Colonic mucosa (tissue), 4 donors: Measurements from ENCODE around the gene SLC15A3. TPM values are rescaled to one million over a fixed set of nuclear protein-coding genes. Genes with fewer than 3 reads are reported as not detected.
"Not testable (repeated sequence)": the region's sequence is repeated elsewhere in the genome, so short reads cannot be mapped to it uniquely, and the experiment has no call there.

ENCODE experiments used
- DNase-seq: peaks from one replicate; pipeline ENCODE4 v3.0.0-alpha.2; 2020
- H3K27ac ChIP-seq: fragments of 200-600 bp; one replicate; pipeline ENCODE4 v1.8.0; 2021
- H3K27me3 ChIP-seq: fragments of 200-600 bp; one replicate; pipeline ENCODE4 v1.8.0; 2021
- H3K36me3 ChIP-seq: fragments of 200-600 bp; one replicate; pipeline ENCODE4 v1.8.0; 2021
- H3K4me1 ChIP-seq: fragments of 200-600 bp; one replicate; pipeline ENCODE4 v1.8.0; 2021; ENCODE audit warnings: mild to moderate bottlenecking
- H3K4me3 ChIP-seq: fragments of 200-600 bp; one replicate; pipeline ENCODE4 v1.8.0; 2021
- H3K9ac ChIP-seq, 2 donors: one replicate each; pipeline ENCODE4 v1.7.0; 2013; ENCODE audit warnings: control low read depth in 2 of 2, low read depth in 2 of 2, low read length in 2 of 2
- H3K9me3 ChIP-seq: fragments of 200-600 bp; one replicate; pipeline ENCODE4 v1.8.0; 2021
- CTCF ChIP-seq: fragments of 200-600 bp; IDR thresholded peaks from one replicate; pipeline ENCODE4 v1.8.0; 2022; ENCODE audit warnings: antibody characterized with exemption, mild to moderate bottlenecking
- intact Hi-C: fragments of 100-400 bp; cut with DNase I; formaldehyde crosslinking; loops from one replicate; pipeline ENCODE4 v1.14.1; 2022
- total RNA-seq, 2 donors: library from RNA; stranded (reverse); fragmentation: NEBNext Ultra II Directional in 1 of 2; extraction: Animal tissue kit (Norgen Biotek cat#: 25700) in 1 of 2; gene quantifications; one replicate each; pipeline ENCODE4 v1.2.1, GENCODE V29; 2021
- donor health status: healthy.
- donor health status: DM: no; HTN: no; CAD: no.
- donor health status: DM: no; HTN: no; CAD: no.

SLC15A3 gene
- total RNA-seq, 2 donors from 2014 or later, result 6.6 to 14.4 TPM

- Histone ChIP-seq H3K36me3 (no peaks in the 10 kb centered on the region), H3K9ac (peak within 1 kb of the TSS; percentile 88 to 90), H3K4me1 (peaks cover 4% of the 10 kb centered on the region), H3K27me3 (no peaks in the 10 kb centered on the region), H3K27ac (peak within 1 kb of the TSS; percentile 73), H3K9me3 (no peaks in the 10 kb centered on the region), H3K4me3 (peak within 1 kb of the TSS; percentile 78)
- no peak for TF ChIP-seq CTCF
- intact Hi-C loops, result no loop called here
- peak; percentile 91 for DNase-seq
These were observed 38.0 kb downstream of the SLC15A3 start, which contains the start of gene TMEM109 for GRCh38 chr11:60913793-60914632. TSS of gene TMEM109 (plus strand) at chr11:60914158. CDS start at chr11:60919694, 5,536 bp downstream.

GRCh38 chr11:60912851-60913528 is 39.0 kb downstream of the SLC15A3 start:
- no peak for TF ChIP-seq CTCF
- DNase-seq, result no peak

GRCh38 chr11:60912223-60912850 is 39.6 kb downstream of the SLC15A3 start:
- TF ChIP-seq CTCF, result no peak
- no peaks in the 10 kb centered on the region for H3K36me3 ChIP-seq
- no peak overlapping the region for H3K27ac ChIP-seq

More at GRCh38 chr11:60912851-60913528, 39.0 kb downstream of the SLC15A3 start:
- Histone ChIP-seq H3K36me3 (no peaks in the 10 kb centered on the region), H3K4me3 (peak overlapping the region; percentile 78), H3K9me3 (no peaks in the 10 kb centered on the region), H3K27me3 (no peaks in the 10 kb centered on the region), H3K27ac (peak overlapping the region; percentile 73), H3K9ac (peak overlapping the region; percentile 88 to 90), H3K4me1 (peaks cover 4% of the 10 kb centered on the region)
- intact Hi-C loops, result no loop called here

GRCh38 chr11:60910711-60911380 is 41.1 kb downstream of the SLC15A3 start:
- no peak for TF ChIP-seq CTCF
- peaks cover 4% of the 10 kb centered on the region for H3K4me1 ChIP-seq
- intact Hi-C loops, result no loop called here

More at GRCh38 chr11:60912223-60912850, 39.6 kb downstream of the SLC15A3 start:
- DNase-seq, result no peak
- intact Hi-C loops, result no loop called here
- Histone ChIP-seq H3K4me1 (peaks cover 4% of the 10 kb centered on the region), H3K4me3 (no peak overlapping the region), H3K9me3 (no peaks in the 10 kb centered on the region), H3K9ac (no peak overlapping the region), H3K27me3 (no peaks in the 10 kb centered on the region)

GRCh38 chr11:60910281-60910687 is 41.7 kb downstream of the SLC15A3 start:
- Histone ChIP-seq H3K4me3 (no peak overlapping the region), H3K36me3 (no peaks in the 10 kb centered on the region), H3K27ac (no peak overlapping the region), H3K4me1 (no peaks in the 10 kb centered on the region), H3K9ac (no peak overlapping the region), H3K27me3 (no peaks in the 10 kb centered on the region), H3K9me3 (no peaks in the 10 kb centered on the region)
- no peak for DNase-seq
- no peak for TF ChIP-seq CTCF
- intact Hi-C loops, result no loop called here

More at GRCh38 chr11:60910711-60911380, 41.1 kb downstream of the SLC15A3 start:
- DNase-seq, result no peak
- no peak overlapping the region for H3K9ac ChIP-seq
- no peak overlapping the region for H3K27ac ChIP-seq
- no peaks in the 10 kb centered on the region for H3K36me3 ChIP-seq
- H3K9me3 ChIP-seq, result no peaks in the 10 kb centered on the region
- H3K27me3 ChIP-seq, result no peaks in the 10 kb centered on the region
- no peak overlapping the region for H3K4me3 ChIP-seq

- H3K9ac ChIP-seq, H3K27ac ChIP-seq, H3K27me3 ChIP-seq, DNase-seq, intact Hi-C loops, H3K4me1 ChIP-seq, H3K9me3 ChIP-seq, H3K36me3 ChIP-seq, H3K4me3 ChIP-seq: not testable (repeated sequence)
These were observed 42.2 kb downstream of the SLC15A3 start for GRCh38 chr11:60909680-60910280.
